Ishikawa (cell line): ENCODE data around the gene ZNF629.

Experiments used
- CEBPB ChIP-seq: IDR thresholded peaks from 2 replicates; pipeline ENCODE4 v1.6.1; 2012
- CREB1 ChIP-seq: IDR thresholded peaks from 2 replicates; pipeline ENCODE4 v1.6.1; 2012; ENCODE audit warnings: low read depth
- EGR1 ChIP-seq: IDR thresholded peaks from 2 replicates; pipeline ENCODE4 v1.6.1; 2012
- EP300 ChIP-seq: IDR thresholded peaks from 2 replicates; pipeline ENCODE4 v1.6.1; 2012; ENCODE audit warnings: borderline replicate concordance
- FOXM1 ChIP-seq: IDR thresholded peaks from 2 replicates; pipeline ENCODE4 v1.6.1; 2012; ENCODE audit warnings: low read depth, borderline replicate concordance
- MAX ChIP-seq: IDR thresholded peaks from 2 replicates; pipeline ENCODE4 v1.6.1; 2012
- NFIC ChIP-seq: IDR thresholded peaks from 2 replicates; pipeline ENCODE4 v1.6.1; 2012
- RAD21 ChIP-seq: IDR thresholded peaks from 2 replicates; pipeline ENCODE4 v1.6.1; 2012; ENCODE audit warnings: low read depth
- TAF1 ChIP-seq: IDR thresholded peaks from 2 replicates; pipeline ENCODE4 v1.6.1; 2012; ENCODE audit warnings: low read depth, mild to moderate bottlenecking
- TCF12 ChIP-seq: IDR thresholded peaks from 2 replicates; pipeline ENCODE4 v1.6.1; 2012; ENCODE audit warnings: low read depth
- TEAD4 ChIP-seq: IDR thresholded peaks from 2 replicates; pipeline ENCODE4 v1.6.1; 2012
- YY1 ChIP-seq: IDR thresholded peaks from 2 replicates; pipeline ENCODE4 v1.6.1; 2012; ENCODE audit warnings: low read depth
- ZBTB7A ChIP-seq: IDR thresholded peaks from 2 replicates; pipeline ENCODE4 v1.6.1; 2012; ENCODE audit warnings: low read depth
- TF ChIP-seq, protein P1 (sequence below): IDR thresholded peaks from 2 replicates; pipeline ENCODE4 v1.6.1; 2012; ENCODE audit warnings: low read depth, mild to moderate bottlenecking
- TF ChIP-seq, protein P2 (sequence below): IDR thresholded peaks from 2 replicates; pipeline ENCODE4 v1.6.1; 2012

ZNF629 gene

DNA sequence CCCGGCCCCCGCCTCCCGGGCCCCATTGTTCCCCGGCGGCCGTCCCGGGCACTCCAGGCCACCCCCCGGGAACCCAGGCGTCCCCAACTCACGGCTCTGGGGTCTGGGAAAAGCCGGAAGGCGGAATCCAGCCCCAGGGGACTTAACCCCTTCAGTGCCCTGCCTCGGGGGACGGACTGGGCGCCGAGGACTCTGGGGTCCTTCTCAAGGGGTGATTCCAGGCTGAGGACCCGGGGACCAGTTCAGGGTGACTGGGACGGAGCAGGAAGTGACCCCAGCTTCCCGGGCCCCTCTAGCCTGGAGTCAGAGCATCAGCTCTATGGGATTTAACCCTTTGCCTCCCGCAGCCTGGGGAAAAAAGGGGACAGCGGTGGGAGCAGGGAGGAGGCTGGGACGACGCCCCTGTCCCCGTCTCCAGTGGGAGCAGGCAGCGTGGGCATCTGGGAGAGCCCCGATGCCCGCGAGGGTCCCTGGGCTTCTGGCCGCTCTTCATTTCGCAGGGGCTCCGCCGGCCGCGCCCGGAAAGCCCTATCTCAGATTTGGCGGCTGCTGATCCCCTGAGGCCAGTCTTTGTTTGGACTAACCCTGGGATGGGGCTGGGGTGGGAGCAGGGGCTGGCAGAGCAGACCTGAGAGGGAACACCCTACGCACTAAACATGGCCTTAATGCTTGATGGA, at the start of gene ZNF629:
ZNF629 (minus strand) TSS at position 270 of the 677 bp plus-strand sequence. CDS start 2,723 bp downstream, outside the sequence.
- peak; percentile 93 for TF ChIP-seq TAF1
- TF ChIP-seq TCF12: no peak
- peak; percentile 56 for TF ChIP-seq MAX
- TF ChIP-seq RAD21: no peak
- 0 out of 2 replicates have a peak, but pooled peaks have one; percentile 3 for TF ChIP-seq CEBPB
- peak; percentile 76; the same call in 1 of the 2 replicates for TF ChIP-seq ZBTB7A

GRCh38 chr16:30834130-30834740, 47.2 kb upstream of the ZNF629 start:
- TF ChIP-seq CEBPB: no peak

DNA sequence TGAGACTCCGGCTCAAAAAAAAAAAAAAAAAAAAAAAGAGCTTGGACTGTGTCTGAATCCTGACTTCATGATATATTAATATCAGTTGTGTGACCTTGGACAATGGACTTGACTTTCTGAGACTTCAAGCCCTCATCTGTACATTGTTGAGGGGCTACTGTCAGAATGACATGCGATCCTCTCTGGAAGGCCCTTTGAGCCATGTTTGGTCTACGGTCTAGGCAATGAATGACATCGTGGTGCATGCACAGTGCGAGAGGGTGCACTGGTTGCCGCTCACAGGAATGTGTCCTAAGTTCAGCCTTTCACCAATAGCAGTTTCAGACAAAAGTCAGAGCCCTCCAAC, 43.0 kb upstream of the ZNF629 start:
- TF ChIP-seq, protein P1, sequence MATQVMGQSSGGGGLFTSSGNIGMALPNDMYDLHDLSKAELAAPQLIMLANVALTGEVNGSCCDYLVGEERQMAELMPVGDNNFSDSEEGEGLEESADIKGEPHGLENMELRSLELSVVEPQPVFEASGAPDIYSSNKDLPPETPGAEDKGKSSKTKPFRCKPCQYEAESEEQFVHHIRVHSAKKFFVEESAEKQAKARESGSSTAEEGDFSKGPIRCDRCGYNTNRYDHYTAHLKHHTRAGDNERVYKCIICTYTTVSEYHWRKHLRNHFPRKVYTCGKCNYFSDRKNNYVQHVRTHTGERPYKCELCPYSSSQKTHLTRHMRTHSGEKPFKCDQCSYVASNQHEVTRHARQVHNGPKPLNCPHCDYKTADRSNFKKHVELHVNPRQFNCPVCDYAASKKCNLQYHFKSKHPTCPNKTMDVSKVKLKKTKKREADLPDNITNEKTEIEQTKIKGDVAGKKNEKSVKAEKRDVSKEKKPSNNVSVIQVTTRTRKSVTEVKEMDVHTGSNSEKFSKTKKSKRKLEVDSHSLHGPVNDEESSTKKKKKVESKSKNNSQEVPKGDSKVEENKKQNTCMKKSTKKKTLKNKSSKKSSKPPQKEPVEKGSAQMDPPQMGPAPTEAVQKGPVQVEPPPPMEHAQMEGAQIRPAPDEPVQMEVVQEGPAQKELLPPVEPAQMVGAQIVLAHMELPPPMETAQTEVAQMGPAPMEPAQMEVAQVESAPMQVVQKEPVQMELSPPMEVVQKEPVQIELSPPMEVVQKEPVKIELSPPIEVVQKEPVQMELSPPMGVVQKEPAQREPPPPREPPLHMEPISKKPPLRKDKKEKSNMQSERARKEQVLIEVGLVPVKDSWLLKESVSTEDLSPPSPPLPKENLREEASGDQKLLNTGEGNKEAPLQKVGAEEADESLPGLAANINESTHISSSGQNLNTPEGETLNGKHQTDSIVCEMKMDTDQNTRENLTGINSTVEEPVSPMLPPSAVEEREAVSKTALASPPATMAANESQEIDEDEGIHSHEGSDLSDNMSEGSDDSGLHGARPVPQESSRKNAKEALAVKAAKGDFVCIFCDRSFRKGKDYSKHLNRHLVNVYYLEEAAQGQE: no peak
- no peak for TF ChIP-seq CREB1

DNA sequence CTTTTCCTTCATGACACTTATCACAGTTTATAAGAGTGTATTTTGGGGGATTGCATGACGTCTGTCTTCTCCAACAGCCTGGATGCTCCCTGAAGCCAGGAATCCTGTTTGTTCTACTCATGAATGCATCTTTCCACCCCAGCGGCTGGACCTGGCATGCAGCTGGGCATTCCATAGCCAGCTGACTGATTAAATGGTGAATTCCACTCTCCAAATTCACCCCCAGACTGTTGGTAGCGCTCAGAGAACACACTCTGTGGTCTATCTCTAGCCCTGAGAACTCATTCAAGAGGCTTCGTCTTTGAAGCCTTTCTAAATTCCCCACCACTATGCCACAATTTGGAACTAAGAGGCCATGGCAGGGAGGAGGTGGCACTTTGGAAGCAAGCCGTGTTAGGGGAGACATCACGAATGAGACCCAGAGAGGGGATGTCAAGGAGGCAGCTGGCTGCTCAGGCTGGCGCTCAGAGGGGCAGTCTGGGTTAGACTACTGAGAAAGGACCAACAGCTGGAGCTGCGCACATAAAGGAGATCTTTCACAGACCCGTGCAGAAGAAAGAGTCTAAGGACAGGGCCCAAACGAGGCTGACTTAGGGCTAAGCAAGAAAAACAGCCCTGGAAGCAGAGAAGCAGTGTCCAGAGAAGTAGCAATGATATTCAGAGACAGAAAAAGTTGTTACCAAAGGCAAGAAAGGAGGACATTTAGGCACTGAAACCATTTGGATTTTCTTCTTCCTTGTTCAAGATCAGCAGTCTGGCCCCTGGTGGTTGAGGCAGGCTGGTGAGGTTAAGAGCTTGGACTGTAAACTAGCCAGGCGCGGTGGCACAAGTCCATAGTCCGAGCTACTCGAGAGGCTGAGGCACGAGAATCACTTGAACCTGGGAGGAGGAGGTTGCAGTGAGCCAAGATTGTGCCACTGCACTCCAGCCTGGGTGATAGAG, 42.4 kb upstream of the ZNF629 start:
- no peak for TF ChIP-seq RAD21
- TF ChIP-seq, protein P1: no peak
- TF ChIP-seq CEBPB: no peak
- no peak for TF ChIP-seq ZBTB7A
- no peak for TF ChIP-seq NFIC
- TF ChIP-seq TCF12: no peak

- no peak for TF ChIP-seq RAD21
- TF ChIP-seq, protein P2, sequence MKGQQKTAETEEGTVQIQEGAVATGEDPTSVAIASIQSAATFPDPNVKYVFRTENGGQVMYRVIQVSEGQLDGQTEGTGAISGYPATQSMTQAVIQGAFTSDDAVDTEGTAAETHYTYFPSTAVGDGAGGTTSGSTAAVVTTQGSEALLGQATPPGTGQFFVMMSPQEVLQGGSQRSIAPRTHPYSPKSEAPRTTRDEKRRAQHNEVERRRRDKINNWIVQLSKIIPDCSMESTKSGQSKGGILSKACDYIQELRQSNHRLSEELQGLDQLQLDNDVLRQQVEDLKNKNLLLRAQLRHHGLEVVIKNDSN: no peak
Observed at GRCh38 chr16:30821891-30822290, 34.9 kb upstream of the ZNF629 start.

DNA sequence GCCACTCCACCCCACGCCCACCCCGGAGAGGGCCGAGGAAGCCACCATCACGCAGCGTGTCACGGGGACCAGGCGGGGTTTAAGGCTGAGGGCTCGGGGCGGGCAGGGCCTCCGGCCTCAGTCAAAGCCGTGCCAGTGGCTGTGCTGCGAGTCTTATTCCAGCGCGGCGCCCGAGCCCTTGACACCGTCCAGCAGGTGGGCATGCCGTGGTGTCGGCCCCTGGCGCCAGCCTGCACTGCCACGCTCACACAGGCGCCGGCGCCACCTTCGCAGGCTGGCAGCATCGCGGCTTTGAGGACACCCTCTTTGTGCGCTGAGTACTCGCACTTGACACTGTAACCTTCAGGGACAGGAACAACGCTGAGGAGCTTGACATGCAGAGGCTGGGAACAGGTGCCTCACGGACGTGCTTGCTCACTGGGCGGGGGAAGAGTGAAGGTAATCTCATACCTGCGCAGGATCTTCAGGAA, 34.0 kb upstream of the ZNF629 start:
- TF ChIP-seq MAX (no peak), TAF1 (no peak), EGR1 (no peak), RAD21 (no peak), CREB1 (no peak)

DNA sequence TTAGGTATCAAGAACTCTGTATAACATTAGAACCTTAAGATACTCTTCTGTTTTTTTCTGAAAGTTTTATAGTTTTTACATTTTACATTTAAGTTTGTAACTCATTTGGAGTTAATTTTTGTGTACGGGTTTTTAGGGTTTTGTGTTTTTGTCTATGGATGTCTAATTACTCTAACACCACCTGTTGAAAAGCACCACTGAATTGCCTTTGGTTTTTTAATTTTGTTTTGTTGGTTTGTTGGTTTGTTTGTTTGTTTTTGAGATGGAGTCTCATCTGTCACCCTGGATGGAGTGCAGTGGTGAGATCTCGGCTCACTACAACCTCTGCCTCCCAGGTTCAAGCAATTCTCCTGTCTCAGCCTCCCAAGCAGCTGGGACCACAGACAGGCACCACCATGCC, 29.8 kb upstream of the ZNF629 start:
- TF ChIP-seq YY1: no peak
- TF ChIP-seq EP300: no peak
- no peak for TF ChIP-seq CEBPB
- no peak for TF ChIP-seq CREB1
- TF ChIP-seq, protein P1: no peak
- no peak for TF ChIP-seq FOXM1
- TF ChIP-seq NFIC: no peak
- TF ChIP-seq ZBTB7A: no peak
- TF ChIP-seq MAX: no peak
- TF ChIP-seq TCF12: no peak
- TF ChIP-seq EGR1: no peak
- TF ChIP-seq, protein P2: no peak
- no peak for TF ChIP-seq TEAD4
- no peak for TF ChIP-seq TAF1
- no peak for TF ChIP-seq RAD21
